WTC11 (cell line): Measurements from ENCODE around the gene PEAK3. TPM values are rescaled to one million over a fixed set of nuclear protein-coding genes. Genes with fewer than 3 reads are reported as not detected.

Experiments used
- ATAC-seq: fragments of 200-7000 bp; cut with Tn5 transposase; 2 replicates; pipeline ENCODE4 v1.10.0; 2021; ENCODE audit warnings: mild to moderate bottlenecking, moderate library complexity
- CTCF ChIA-PET: fragments of 300-600 bp; sonication (Branson Sonifier 250); formaldehyde crosslinking; loops from one replicate; lab custom pipeline; 2021; ENCODE audit warnings: antibody characterized with exemption; lab: Charles Lee
- POLR2A ChIA-PET: fragments of 350-600 bp; sonication (Branson Sonifier 250); formaldehyde crosslinking; loops from one replicate; lab custom pipeline; 2021; ENCODE audit warnings: antibody characterized with exemption; lab: Charles Lee
- DNase-seq: peaks from one replicate; pipeline ENCODE4 v3.0.0; 2021; ENCODE audit warnings: low spot score
- H3K27ac Mint-ChIP-seq: 2 replicates; pipeline ENCODE4 v1.8.0; 2021; ENCODE audit warnings: mixed read lengths
- H3K27me3 Mint-ChIP-seq: 2 replicates; pipeline ENCODE4 v1.8.0; 2021; ENCODE audit warnings: low read depth, mild to moderate bottlenecking, moderate library complexity, mixed read lengths
- H3K36me3 Mint-ChIP-seq: 2 replicates; pipeline ENCODE4 v1.8.0; 2021; ENCODE audit warnings: mixed read lengths
- H3K4me1 Mint-ChIP-seq: 2 replicates; pipeline ENCODE4 v1.8.0; 2022; ENCODE audit warnings: mixed read lengths
- H3K4me3 Mint-ChIP-seq: 2 replicates; pipeline ENCODE4 v1.8.0; 2021; ENCODE audit warnings: mild to moderate bottlenecking, moderate library complexity, mixed read lengths
- H3K9me3 Mint-ChIP-seq: 2 replicates; pipeline ENCODE4 v1.8.0; 2021; ENCODE audit warnings: mixed read lengths
- GABPB1 ChIP-seq: sonication (generic); formaldehyde crosslinking; IDR thresholded peaks from 2 replicates; pipeline ENCODE4 v1.8.1; 2023; ENCODE audit warnings: mild to moderate bottlenecking, missing genetic modification reagents
- GTF2I ChIP-seq: fragments of 250-450 bp; sonication (Bioruptor Pico); conservative IDR thresholded peaks from 2 replicates; pipeline ENCODE4 v1.4.0; 2021; ENCODE audit warnings: mild to moderate bottlenecking
- HMGA2 ChIP-seq: fragments of 250-450 bp; sonication (Bioruptor Pico); IDR thresholded peaks from 2 replicates; pipeline ENCODE4 v1.4.0; 2021; ENCODE audit warnings: mild to moderate bottlenecking, moderate library complexity
- JAZF1 ChIP-seq: fragments of 250-450 bp; sonication (Bioruptor Pico); IDR thresholded peaks from 2 replicates; pipeline ENCODE4 v1.9.0; 2021; ENCODE audit warnings: moderate library complexity, mild to moderate bottlenecking, inconsistent platforms
- JUN ChIP-seq: sonication (generic); formaldehyde crosslinking; IDR thresholded peaks from 2 replicates; pipeline ENCODE4 v1.8.0; 2023; ENCODE audit warnings: mild to moderate bottlenecking, missing genetic modification reagents
- KAT7 ChIP-seq: sonication (generic); formaldehyde crosslinking; IDR thresholded peaks from 2 replicates; pipeline ENCODE4 v1.8.1; 2023; ENCODE audit warnings: missing genetic modification reagents, mild to moderate bottlenecking, borderline replicate concordance
- NR3C1 ChIP-seq: sonication (generic); formaldehyde crosslinking; conservative IDR thresholded peaks from 2 replicates; pipeline ENCODE4 v1.8.1; 2023; ENCODE audit warnings: low read depth, mild to moderate bottlenecking, missing genetic modification reagents
- SMAD4 ChIP-seq: sonication (generic); formaldehyde crosslinking; IDR thresholded peaks from 2 replicates; pipeline ENCODE4 v1.8.0; 2022; ENCODE audit warnings: mild to moderate bottlenecking, missing genetic modification reagents
- ZNF671 ChIP-seq: fragments of 250-450 bp; sonication (Bioruptor Pico); IDR thresholded peaks from 2 replicates; pipeline ENCODE4 v1.8.0; 2021; ENCODE audit warnings: mild to moderate bottlenecking
- total RNA-seq: library from RNA; stranded (reverse); gene quantifications from 3 replicates; pipeline ENCODE4 v1.2.3, GENCODE V29; 2021
- TF ChIP-seq, protein P1 (sequence below): sonication (generic); formaldehyde crosslinking; IDR thresholded peaks from 2 replicates; pipeline ENCODE4 v1.8.1; 2023; ENCODE audit warnings: mild to moderate bottlenecking, missing genetic modification reagents
- TF ChIP-seq, protein P2 (sequence below): fragments of 200-600 bp; IDR thresholded peaks from 2 replicates; pipeline ENCODE4 v1.8.0; 2022; ENCODE audit warnings: antibody characterized with exemption
- TF ChIP-seq, protein P3 (sequence below): fragments of 250-450 bp; sonication (Bioruptor Pico); IDR thresholded peaks from 2 replicates; pipeline ENCODE4 v2.1.2; 2022; ENCODE audit warnings: mild to moderate bottlenecking, moderate library complexity
- TF ChIP-seq, protein P4 (sequence below): fragments of 250-450 bp; sonication (Bioruptor Pico); IDR thresholded peaks from 2 replicates; pipeline ENCODE4 v1.9.0; 2021; ENCODE audit warnings: moderate library complexity, mild to moderate bottlenecking, inconsistent platforms, borderline replicate concordance
- TF ChIP-seq, protein P5 (sequence below): sonication (generic); formaldehyde crosslinking; IDR thresholded peaks from 2 replicates; pipeline ENCODE4 v1.8.1; 2023; ENCODE audit warnings: mild to moderate bottlenecking, moderate library complexity, missing genetic modification reagents
- TF ChIP-seq, protein P6 (sequence below): sonication (generic); formaldehyde crosslinking; conservative IDR thresholded peaks from 2 replicates; pipeline ENCODE4 v1.8.1; 2023; ENCODE audit warnings: mild to moderate bottlenecking, low read depth, missing genetic modification reagents, moderate library complexity
- TF ChIP-seq, protein P7 (sequence below): sonication (generic); formaldehyde crosslinking; IDR thresholded peaks from 2 replicates; pipeline ENCODE4 v1.8.0; 2023; ENCODE audit warnings: missing genetic modification reagents, mild to moderate bottlenecking, borderline replicate concordance

The PEAK3 gene
- total RNA-seq, 1 experiment from 2014 or later, result not detected

DNA sequence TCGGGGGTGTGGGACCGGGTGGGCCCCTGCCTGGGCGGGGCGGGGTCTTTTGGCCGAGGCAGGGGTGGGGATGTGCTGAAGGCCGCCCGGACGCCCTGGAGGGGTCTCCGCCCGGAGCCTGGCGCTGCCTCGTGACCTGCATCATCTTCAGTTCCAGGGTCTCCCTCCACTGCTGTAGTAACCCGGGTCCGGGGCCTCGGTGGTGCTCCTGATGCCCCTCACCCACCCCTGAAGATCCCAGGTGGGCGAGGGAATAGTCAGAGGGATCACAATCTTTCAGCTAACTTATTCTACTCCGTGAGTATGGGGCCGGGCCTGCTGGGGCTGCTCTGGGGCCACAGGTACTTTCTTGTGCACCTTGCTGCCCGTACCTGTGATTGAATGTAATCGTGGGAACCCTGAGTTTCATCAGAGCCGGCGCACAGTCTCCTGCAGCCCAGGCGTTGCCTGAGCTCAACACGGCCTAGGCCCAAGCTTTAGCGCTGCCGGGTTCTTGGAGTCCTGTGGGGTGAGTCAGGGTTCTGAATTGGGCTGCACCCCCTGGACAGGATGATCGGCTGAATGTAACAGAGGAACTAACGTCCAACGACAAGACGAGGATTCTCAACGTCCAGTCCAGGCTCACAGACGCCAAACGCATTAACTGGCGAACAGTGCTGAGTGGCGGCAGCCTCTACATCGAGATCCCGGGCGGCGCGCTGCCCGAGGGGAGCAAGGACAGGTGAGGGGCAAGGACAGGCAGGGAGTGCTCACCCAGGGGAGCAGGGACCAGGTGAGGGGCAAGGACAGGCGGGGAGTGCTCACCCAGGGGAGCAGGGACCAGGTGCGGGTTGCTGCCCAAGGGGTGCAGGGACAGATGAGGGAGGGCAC lies 10.5 kb downstream of the PEAK3 start:
- peak; percentile 20 for DNase-seq
- ATAC-seq, result no peak
- POLR2A ChIA-PET, result interaction anchor here (0.6 to 0.8 kb wide), 2 partner anchors 10 to 33 kb away, joined by 3 read pairs; no protein-coding TSS in a partner anchor
- CTCF ChIA-PET, result interaction anchor here (0.6 to 3.0 kb wide), 4 partner anchors 10 to 366 kb away, joined by 3 to 13 read pairs (median 8); no protein-coding TSS in a partner anchor
- peaks cover 32% of the 10 kb centered on the region for H3K4me1 Mint-ChIP-seq
- TF ChIP-seq GTF2I (CRISPR knock-in tag) (no peak), KAT7 (CRISPR knock-in tag) (no peak), ZNF671 (CRISPR knock-in tag) (no peak), NR3C1 (CRISPR knock-in tag) (no peak), HMGA2 (CRISPR knock-in tag) (no peak), JUN (CRISPR knock-in tag) (no peak), SMAD4 (CRISPR knock-in tag) (no peak), JAZF1 (CRISPR knock-in tag) (no peak)
- TF ChIP-seq, protein P1, sequence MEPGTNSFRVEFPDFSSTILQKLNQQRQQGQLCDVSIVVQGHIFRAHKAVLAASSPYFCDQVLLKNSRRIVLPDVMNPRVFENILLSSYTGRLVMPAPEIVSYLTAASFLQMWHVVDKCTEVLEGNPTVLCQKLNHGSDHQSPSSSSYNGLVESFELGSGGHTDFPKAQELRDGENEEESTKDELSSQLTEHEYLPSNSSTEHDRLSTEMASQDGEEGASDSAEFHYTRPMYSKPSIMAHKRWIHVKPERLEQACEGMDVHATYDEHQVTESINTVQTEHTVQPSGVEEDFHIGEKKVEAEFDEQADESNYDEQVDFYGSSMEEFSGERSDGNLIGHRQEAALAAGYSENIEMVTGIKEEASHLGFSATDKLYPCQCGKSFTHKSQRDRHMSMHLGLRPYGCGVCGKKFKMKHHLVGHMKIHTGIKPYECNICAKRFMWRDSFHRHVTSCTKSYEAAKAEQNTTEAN (CRISPR knock-in tag), result no peak
- TF ChIP-seq, protein P2, sequence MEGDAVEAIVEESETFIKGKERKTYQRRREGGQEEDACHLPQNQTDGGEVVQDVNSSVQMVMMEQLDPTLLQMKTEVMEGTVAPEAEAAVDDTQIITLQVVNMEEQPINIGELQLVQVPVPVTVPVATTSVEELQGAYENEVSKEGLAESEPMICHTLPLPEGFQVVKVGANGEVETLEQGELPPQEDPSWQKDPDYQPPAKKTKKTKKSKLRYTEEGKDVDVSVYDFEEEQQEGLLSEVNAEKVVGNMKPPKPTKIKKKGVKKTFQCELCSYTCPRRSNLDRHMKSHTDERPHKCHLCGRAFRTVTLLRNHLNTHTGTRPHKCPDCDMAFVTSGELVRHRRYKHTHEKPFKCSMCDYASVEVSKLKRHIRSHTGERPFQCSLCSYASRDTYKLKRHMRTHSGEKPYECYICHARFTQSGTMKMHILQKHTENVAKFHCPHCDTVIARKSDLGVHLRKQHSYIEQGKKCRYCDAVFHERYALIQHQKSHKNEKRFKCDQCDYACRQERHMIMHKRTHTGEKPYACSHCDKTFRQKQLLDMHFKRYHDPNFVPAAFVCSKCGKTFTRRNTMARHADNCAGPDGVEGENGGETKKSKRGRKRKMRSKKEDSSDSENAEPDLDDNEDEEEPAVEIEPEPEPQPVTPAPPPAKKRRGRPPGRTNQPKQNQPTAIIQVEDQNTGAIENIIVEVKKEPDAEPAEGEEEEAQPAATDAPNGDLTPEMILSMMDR, result no peak
- TF ChIP-seq, protein P3, sequence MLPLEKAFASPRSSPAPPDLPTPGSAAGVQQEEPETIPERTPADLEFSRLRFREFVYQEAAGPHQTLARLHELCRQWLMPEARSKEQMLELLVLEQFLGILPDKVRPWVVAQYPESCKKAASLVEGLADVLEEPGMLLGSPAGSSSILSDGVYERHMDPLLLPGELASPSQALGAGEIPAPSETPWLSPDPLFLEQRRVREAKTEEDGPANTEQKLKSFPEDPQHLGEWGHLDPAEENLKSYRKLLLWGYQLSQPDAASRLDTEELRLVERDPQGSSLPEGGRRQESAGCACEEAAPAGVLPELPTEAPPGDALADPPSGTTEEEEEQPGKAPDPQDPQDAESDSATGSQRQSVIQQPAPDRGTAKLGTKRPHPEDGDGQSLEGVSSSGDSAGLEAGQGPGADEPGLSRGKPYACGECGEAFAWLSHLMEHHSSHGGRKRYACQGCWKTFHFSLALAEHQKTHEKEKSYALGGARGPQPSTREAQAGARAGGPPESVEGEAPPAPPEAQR (CRISPR knock-in tag), result no peak
- TF ChIP-seq, protein P4, sequence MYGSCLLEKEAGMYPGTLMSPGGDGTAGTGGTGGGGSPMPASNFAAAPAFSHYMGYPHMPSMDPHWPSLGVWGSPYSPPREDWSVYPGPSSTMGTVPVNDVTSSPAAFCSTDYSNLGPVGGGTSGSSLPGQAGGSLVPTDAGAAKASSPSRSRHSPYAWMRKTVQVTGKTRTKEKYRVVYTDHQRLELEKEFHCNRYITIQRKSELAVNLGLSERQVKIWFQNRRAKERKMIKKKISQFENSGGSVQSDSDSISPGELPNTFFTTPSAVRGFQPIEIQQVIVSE (CRISPR knock-in tag), result no peak
- TF ChIP-seq, all 79 proteins: peak for 0
- Mint-ChIP-seq H3K4me3 (peak overlapping the region; percentile 82), H3K36me3 (peaks cover 8% of the 10 kb centered on the region), H3K9me3 (no peaks in the 10 kb centered on the region), H3K27ac (peak overlapping the region; percentile 96), H3K27me3 (no peaks in the 10 kb centered on the region; the same call in 1 of the 2 replicates)

DNA sequence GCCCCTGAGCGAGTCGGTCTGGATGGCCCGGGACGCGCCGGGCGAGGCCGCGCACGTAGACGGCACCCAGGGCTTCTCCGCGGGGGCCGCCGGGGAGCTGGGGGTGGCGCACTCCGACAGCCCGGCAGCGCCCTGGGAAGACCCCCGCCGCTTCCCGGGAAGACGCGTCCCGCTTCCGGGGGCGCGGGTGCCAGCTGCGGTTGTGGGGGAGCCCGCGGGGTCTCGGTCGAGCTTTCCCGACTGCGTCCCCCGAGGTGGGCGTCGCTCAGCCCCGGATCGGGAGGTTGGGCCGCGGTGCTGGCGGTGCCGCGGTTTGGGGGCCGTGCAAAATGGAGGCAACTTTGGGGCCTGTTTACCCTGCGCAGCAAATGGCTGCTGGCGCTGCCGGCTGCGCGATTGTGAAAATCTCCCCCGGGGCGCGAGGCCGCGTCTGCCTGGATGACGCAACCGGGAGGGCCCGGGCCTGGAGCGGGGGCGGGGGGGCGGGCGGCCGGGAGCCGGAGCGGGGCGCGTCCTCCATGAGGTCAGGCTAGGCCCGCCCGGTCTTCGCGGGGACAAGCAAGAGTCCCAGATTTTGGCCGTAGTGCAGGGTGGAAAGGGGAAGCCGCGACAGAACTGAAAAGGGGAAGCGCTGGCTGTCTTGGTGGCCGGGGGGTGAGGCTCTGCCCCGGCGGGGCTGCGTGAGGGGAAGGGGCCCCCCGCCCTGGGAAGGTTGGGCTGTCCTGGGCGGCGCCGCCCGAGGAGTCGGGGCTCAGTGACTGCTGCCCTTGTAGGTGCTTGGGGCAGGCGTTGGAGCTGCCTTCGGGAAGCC lies 11.3 kb downstream of the PEAK3 start:
- DNase-seq, result peak; percentile 19
- Mint-ChIP-seq H3K36me3 (peaks cover 8% of the 10 kb centered on the region), H3K4me3 (peak overlapping the region; percentile 82), H3K9me3 (no peaks in the 10 kb centered on the region), H3K4me1 (peaks cover 33% of the 10 kb centered on the region), H3K27ac (no peak overlapping the region), H3K27me3 (no peaks in the 10 kb centered on the region; the same call in 1 of the 2 replicates)
- no peak for ATAC-seq
- ChIA-PET POLR2A (interaction anchor here (0.6 to 1.3 kb wide), 4 partner anchors 9 to 205 kb away, joined by 3 to 11 read pairs (median 3); partner anchors contain the start of gene GADD45B), CTCF (interaction anchor here (0.6 to 2.7 kb wide), 2 partner anchors 18 to 366 kb away, joined by 3 to 13 read pairs; no protein-coding TSS in a partner anchor)
- TF ChIP-seq, protein P5, sequence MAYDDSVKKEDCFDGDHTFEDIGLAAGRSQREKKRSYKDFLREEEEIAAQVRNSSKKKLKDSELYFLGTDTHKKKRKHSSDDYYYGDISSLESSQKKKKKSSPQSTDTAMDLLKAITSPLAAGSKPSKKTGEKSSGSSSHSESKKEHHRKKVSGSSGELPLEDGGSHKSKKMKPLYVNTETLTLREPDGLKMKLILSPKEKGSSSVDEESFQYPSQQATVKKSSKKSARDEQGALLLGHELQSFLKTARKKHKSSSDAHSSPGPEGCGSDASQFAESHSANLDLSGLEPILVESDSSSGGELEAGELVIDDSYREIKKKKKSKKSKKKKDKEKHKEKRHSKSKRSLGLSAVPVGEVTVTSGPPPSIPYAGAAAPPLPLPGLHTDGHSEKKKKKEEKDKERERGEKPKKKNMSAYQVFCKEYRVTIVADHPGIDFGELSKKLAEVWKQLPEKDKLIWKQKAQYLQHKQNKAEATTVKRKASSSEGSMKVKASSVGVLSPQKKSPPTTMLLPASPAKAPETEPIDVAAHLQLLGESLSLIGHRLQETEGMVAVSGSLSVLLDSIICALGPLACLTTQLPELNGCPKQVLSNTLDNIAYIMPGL (CRISPR knock-in tag), result peak; percentile 14; the same call in 1 of the 2 replicates
- TF ChIP-seq, protein P6, sequence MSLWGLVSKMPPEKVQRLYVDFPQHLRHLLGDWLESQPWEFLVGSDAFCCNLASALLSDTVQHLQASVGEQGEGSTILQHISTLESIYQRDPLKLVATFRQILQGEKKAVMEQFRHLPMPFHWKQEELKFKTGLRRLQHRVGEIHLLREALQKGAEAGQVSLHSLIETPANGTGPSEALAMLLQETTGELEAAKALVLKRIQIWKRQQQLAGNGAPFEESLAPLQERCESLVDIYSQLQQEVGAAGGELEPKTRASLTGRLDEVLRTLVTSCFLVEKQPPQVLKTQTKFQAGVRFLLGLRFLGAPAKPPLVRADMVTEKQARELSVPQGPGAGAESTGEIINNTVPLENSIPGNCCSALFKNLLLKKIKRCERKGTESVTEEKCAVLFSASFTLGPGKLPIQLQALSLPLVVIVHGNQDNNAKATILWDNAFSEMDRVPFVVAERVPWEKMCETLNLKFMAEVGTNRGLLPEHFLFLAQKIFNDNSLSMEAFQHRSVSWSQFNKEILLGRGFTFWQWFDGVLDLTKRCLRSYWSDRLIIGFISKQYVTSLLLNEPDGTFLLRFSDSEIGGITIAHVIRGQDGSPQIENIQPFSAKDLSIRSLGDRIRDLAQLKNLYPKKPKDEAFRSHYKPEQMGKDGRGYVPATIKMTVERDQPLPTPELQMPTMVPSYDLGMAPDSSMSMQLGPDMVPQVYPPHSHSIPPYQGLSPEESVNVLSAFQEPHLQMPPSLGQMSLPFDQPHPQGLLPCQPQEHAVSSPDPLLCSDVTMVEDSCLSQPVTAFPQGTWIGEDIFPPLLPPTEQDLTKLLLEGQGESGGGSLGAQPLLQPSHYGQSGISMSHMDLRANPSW (CRISPR knock-in tag), result no peak
- peak; percentile 90 for TF ChIP-seq GABPB1 (CRISPR knock-in tag)
- TF ChIP-seq, protein P7, sequence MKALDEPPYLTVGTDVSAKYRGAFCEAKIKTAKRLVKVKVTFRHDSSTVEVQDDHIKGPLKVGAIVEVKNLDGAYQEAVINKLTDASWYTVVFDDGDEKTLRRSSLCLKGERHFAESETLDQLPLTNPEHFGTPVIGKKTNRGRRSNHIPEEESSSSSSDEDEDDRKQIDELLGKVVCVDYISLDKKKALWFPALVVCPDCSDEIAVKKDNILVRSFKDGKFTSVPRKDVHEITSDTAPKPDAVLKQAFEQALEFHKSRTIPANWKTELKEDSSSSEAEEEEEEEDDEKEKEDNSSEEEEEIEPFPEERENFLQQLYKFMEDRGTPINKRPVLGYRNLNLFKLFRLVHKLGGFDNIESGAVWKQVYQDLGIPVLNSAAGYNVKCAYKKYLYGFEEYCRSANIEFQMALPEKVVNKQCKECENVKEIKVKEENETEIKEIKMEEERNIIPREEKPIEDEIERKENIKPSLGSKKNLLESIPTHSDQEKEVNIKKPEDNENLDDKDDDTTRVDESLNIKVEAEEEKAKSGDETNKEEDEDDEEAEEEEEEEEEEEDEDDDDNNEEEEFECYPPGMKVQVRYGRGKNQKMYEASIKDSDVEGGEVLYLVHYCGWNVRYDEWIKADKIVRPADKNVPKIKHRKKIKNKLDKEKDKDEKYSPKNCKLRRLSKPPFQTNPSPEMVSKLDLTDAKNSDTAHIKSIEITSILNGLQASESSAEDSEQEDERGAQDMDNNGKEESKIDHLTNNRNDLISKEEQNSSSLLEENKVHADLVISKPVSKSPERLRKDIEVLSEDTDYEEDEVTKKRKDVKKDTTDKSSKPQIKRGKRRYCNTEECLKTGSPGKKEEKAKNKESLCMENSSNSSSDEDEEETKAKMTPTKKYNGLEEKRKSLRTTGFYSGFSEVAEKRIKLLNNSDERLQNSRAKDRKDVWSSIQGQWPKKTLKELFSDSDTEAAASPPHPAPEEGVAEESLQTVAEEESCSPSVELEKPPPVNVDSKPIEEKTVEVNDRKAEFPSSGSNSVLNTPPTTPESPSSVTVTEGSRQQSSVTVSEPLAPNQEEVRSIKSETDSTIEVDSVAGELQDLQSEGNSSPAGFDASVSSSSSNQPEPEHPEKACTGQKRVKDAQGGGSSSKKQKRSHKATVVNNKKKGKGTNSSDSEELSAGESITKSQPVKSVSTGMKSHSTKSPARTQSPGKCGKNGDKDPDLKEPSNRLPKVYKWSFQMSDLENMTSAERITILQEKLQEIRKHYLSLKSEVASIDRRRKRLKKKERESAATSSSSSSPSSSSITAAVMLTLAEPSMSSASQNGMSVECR (CRISPR knock-in tag), result peak; percentile 48; the same call in 1 of the 2 replicates
